DND-41 (cell line): ENCODE measurements around the gene GNPTG.

ENCODE experiments used
- EZH2 ChIP-seq: IDR thresholded peaks from 3 replicates; pipeline ENCODE4 v1.6.1; 2012; ENCODE audit warnings: borderline replicate concordance, low read depth, mild to moderate bottlenecking, moderate library complexity, low read length, inconsistent platforms; ENCODE audit not compliant: severe bottlenecking
- TF ChIP-seq, protein P1 (sequence below): IDR thresholded peaks from 2 replicates; pipeline ENCODE4 v1.5.1; 2012; ENCODE audit warnings: borderline replicate concordance, low read length, moderate library complexity, mild to moderate bottlenecking; ENCODE audit not compliant: poor library complexity, severe bottlenecking; ENCODE audit errors: extremely low read depth

DNA sequence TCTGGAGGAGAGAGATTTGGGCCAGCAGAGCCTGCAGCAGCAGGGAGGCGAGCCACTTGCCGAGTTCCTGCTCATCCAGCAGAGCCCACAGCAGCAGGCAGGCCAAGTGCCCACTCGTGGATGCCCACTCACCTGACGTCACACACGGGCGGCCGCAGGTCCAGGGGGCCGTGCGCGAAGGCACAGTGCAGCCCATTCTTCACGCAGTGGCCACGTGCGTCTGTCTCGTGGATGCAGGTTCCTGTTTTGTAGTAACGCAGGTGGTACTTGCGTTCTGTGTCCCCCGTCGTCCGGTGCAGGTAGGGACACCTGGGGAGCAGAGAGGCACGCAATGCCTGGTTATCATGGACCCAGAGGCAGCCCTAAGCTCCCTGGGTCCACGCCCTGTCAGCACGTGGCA lies 51.3 kb downstream of the GNPTG start:
- TF ChIP-seq, protein P1, sequence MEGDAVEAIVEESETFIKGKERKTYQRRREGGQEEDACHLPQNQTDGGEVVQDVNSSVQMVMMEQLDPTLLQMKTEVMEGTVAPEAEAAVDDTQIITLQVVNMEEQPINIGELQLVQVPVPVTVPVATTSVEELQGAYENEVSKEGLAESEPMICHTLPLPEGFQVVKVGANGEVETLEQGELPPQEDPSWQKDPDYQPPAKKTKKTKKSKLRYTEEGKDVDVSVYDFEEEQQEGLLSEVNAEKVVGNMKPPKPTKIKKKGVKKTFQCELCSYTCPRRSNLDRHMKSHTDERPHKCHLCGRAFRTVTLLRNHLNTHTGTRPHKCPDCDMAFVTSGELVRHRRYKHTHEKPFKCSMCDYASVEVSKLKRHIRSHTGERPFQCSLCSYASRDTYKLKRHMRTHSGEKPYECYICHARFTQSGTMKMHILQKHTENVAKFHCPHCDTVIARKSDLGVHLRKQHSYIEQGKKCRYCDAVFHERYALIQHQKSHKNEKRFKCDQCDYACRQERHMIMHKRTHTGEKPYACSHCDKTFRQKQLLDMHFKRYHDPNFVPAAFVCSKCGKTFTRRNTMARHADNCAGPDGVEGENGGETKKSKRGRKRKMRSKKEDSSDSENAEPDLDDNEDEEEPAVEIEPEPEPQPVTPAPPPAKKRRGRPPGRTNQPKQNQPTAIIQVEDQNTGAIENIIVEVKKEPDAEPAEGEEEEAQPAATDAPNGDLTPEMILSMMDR = no peak
- no peak for TF ChIP-seq EZH2
